NCI-H2227 (cell line): ENCODE results near the gene XPR1.
"Not testable (repeated sequence)": the region's sequence is repeated elsewhere in the genome, so short reads cannot be mapped to it uniquely, and the experiment has no call there.

Source experiments
- DNase-seq: peaks from one replicate; lab custom pipeline; 2025; ENCODE audit not compliant: unreplicated experiment; lab: John Stamatoyannopoulos, UW

Gene XPR1

DNA sequence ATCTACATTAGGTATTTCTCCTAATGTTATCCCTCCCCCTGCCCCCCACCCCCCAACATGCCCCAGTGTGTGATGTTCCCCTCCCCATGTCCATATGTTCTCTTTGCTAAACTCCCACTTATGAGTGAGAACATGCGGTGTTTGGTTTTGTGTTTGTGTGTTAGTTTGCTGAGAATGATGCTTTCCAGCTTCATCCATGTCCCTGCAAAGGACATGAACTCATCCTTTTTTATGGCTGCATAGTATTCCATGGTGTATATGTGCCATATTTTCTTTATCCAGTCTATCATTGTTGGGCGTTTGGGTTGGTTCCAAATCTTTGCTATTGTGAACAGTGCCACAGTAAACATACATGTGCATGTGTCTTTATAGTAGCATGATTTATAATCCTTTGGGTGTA lies 199.7 kb downstream of the XPR1 start:
- DNase-seq: not testable (repeated sequence)

DNA sequence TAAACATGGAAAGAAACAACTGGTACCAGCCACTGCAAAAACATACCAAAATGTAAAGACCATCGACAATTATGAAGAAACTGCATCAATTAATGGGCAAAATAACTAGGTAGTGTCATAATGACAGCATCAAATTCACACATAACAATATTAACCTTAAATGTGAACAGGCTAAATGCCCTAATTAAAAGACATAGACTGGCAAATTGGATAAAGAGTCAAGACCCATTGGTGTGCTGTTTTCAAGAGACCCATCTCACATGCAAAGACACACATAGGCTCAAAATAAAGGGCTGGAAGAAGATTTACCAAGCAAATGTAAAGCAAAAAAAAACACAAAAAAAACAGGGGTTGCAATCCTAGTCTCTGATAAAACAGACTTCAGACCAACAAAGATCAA lies 201.4 kb downstream of the XPR1 start:
- not testable (repeated sequence) for DNase-seq

DNA sequence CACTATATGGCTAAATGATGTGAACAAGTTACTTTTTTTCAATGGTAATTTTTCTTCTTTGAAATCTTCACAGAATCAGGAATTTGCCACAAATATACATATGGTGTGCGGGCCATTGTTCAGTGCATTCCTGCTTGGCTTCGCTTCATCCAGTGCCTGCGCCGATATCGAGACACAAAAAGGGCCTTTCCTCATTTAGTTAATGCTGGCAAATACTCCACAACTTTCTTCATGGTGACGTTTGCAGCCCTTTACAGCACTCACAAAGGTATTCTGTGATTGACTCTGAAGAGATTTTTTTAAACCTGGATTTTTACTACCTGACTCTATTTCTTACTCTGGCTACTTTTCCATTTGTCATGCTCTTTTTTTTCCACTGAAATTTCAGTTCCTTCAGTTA lies 204.6 kb downstream of the XPR1 start:
- no peak for DNase-seq

DNA sequence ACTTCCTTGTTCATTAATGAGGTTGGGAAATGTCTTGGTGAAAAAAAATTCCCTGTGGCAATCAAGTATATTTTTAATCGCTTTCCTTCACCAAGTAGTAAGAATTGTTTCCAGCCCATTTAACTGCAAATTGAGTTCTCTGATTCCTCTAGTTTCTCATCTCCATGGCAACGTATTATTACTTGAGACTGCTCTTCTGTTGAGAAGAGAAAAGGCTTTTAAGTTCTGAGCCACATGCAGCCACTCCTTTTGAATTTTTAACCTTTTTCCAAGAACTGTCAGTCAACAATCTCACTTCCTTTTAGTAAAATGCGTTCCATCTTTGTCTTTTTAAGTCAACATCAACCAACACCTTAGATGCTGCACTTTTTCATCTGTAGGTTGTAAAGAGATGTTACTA lies 205.2 kb downstream of the XPR1 start:
- peak; percentile 72 for DNase-seq

DNA sequence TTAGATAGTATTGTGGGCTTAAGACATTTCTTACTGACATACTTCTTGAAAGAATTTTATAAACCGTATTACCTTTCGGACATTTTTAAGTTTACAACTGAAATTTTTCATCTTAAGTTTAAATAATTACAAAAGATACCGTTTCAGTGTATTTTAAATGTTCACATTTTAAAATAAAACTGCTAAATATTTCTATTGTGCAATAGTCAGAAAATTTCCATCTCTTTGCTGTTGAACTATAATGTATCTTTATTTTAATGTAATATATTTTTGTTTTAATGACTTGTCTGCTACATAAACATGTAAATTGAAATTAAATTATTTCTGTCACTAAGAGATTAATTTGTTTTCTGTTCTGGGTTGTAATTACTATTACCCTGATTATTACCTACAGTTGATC lies 206.7 kb downstream of the XPR1 start:
- no peak for DNase-seq

DNA sequence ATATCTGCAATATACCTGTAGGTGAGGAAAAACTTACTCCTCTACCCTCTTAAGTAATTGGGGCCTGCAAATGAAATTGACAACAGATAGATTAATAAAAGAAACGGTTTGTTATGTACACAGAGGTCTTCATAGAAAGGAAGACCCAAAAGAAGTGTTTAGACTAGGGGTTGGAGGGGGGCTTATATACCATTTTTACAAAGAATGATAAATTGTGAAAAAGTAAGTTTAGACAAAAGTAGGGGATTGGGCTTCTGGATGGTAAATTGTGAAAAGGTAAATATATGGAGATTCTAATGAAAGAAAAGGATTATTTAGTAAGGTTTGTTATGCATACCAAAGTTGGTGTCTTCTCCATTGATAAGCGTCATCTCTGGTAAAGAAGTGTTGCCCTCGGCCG lies 207.7 kb downstream of the XPR1 start:
- DNase-seq: no peak

DNA sequence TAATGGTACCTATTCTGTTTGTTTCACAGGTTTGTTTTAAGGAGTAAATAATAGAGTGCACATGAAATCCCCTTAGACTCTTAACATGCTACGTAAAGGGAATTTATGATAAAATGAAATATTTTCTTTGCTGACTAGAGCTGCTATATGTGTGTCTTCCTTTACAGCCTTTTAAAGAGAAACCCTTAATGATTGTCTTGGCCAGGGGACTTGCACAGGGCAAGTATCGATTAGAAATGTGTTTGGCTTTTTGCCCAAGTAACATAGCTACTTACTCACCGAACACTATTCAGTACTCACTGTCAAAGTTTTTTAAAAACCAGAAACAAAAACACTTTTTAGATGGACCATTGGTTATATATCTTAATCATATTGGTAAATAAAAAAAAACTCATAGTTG lies 209.6 kb downstream of the XPR1 start:
- peak; percentile 47 for DNase-seq

DNA sequence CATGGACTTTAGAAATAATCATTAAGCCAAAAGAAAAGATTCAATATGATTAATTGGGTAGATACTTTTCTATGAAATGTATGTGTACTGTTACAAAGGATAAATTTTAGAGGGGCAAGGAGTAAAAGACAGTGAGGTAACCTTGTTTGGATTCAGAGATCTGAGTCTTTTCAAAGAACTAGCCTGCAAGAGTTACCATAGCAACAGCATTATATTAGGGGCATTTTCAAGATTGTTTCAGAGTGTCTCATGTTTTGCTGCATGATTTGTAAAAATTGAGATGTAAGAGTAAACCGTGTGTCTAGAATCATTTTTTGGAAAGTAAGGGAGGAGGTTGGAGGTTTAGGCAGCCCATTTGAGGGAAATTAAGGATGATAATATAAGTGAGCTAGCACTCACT lies 210.2 kb downstream of the XPR1 start:
- DNase-seq: peak; percentile 39

DNA sequence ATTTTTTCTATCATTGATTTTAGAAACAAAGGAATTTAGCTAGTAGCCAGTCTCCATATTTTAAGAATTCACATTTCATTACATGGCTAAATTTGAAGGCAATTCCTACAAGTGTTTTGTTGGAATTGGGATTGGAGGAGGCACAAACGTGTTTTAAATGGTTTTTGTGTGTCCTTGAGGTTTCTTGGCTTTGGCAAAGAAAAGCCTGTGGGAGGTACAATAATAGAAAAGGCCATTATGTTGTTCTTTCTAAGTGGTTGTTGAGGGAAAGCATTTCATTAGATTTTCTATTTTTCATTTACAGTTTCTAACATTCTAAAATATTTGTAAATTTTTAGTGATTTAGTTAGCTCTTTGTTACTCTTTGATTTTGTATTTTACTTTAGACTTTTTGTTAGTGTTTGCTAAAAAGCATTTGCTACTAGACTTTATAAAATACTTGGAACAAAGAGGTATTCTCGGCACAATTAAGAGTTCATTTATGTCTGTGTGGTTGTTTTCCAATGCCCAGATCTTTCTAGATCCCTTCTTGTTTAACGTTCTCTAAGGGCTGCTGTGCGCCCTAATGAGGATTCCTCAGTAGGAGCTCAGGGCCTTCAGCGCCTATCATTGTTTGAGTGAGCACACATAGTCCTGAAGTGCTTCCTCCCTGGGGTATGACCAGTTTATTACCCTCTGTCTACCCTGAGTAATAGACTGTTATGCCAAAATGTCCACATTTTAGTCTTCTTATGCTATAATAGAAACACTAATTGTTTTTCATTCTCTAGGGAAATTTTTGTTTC lies 210.9 kb downstream of the XPR1 start:
- DNase-seq: peak; percentile 45

DNA sequence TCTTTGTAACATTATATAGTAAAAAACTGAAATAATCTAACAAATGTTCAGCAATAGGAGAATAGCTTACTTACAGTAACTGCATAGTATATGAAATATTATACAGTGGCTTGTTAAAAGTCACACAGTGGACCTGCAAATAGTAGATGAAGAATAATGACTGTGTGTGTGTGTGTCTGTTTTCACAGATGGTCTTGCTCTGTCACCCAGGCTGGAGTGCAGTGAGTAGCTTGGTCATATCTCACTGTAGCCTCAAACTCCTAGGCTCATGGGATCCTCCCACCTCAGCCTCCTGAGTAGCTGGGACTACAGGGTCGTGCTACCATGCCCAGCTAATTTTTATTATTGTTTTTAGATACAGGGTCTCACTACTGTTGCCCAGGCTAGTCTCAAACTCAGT lies 213.5 kb downstream of the XPR1 start:
- DNase-seq: no peak

DNA sequence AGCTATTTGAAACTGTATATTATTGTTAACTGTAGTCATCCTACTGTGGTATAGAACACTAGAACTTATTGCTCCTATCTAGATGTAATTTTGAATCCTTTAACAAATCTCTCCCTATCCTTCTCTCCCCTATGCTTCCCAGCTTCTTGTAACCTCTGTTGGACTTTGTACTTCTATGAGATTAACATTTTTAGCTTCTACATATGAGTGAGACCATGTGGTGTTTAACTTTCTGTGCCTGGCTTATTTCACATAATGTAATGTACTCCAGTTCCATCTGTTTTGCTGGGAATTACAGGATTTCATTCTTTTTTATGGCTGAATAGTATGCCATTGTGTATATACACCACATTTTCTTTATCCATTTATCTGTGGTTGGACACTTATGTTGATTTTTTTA lies 216.4 kb downstream of the XPR1 start:
- DNase-seq: no peak

DNA sequence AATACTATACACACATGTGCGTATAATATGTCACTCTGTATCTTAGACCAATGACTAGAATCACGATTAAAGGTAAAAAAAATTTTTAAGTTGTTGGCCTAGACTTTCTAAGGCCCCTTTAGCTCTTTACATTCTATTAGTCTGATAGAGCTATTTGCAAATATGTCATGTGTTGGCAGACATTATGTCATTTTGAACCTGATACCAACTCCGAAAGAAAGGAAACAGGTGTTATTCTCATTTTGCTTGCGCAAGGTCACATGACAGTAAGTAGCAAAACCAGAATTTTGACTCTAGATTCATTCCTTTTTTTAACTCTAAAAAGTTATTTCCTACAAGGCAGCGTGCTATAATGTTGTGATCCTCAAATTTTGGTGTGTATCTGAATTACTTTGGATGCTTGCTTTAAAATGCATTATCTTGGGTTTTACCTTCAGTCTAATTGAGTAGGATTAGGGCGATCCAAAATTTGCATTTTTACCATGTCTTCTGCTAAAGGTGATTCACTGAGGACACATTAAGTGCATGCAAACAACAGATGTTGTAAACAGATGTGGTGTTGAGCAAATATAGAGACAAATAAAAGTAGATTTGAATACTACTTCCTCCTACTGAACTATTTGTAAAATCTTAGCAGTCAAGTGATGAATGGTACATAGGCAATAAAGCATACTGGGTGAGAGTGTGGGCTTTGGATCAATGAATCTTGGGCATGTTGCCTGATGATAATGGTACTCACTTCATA lies 217.4 kb downstream of the XPR1 start:
- DNase-seq: no peak

DNA sequence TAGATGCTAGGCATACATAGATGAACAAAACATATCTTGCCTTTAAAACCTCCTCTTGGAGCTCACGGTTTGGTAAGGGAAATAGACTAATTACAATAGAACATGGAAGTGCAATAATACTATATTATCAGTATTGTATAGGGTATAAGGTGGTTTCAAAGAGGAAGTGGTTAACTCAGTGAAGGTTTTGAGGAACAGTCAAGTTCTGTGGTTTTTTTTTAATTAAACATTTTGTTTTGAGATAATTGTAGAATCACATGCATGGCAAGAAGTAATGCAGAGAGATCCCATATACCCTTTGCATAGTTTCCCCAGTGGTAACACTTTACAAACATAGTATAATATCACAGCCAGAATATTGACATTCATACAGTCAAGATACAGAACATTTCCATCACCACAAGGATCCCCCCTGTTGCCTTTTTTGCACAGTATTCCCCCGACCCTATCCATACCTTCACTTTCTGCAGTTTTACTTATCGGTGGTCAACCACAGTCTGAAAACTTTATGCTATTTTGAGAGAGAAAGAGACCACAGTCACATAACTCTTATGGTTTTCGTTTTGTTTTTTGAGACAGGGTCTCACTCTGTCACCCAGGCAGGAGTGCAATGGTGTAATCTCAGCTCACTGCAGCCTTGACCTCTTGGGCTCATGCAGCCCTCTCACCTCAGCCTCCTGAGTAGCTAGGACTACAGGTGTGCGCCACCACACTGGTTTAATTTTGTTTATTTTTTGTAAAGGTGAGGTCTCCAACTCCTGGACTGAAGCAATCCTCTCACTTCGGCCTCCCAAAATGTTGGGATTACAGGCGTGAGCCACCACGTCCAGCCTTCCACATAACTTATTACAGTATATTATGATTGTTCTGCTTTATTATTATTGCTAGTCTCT lies 220.4 kb downstream of the XPR1 start:
- DNase-seq: no peak

DNA sequence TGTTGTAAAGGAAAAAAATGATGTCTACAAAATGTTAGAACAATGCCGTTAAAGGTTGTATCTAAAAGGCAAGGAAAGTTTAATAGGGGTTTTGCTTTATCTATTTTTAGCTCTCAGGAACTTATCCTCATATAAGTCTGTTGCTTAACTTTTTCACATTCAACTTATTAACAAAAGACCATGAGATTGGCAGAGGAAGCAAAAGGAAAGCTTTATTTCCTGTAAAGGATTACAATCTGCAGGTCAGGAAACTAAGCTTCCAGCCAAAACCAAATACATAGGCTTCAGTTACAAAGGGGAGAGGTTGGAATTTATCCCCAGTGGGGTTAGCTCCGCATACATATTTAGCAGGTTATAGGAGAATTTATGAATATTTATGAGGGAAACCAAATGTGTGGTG lies 222.2 kb downstream of the XPR1 start:
- DNase-seq: no peak

DNA sequence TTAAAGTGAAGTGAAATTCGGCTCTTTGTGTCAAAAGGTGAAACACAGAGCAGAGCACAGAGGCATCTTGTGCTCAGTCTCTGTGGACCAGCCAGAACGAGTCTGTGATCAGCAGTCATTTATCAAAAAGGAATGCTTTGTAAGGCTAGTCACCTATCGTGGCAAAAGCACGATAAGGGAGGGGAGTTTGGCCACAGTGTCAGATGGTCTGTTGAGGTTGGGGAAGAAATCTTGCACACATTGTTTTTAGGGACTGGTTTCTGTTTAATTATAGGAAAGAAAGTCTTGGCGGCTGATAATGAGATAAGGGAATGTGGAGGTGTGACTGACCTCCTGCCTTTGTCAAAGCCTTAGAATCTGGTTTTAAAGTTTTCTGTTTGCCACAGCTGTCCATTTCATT lies 222.6 kb downstream of the XPR1 start:
- DNase-seq: no peak

DNA sequence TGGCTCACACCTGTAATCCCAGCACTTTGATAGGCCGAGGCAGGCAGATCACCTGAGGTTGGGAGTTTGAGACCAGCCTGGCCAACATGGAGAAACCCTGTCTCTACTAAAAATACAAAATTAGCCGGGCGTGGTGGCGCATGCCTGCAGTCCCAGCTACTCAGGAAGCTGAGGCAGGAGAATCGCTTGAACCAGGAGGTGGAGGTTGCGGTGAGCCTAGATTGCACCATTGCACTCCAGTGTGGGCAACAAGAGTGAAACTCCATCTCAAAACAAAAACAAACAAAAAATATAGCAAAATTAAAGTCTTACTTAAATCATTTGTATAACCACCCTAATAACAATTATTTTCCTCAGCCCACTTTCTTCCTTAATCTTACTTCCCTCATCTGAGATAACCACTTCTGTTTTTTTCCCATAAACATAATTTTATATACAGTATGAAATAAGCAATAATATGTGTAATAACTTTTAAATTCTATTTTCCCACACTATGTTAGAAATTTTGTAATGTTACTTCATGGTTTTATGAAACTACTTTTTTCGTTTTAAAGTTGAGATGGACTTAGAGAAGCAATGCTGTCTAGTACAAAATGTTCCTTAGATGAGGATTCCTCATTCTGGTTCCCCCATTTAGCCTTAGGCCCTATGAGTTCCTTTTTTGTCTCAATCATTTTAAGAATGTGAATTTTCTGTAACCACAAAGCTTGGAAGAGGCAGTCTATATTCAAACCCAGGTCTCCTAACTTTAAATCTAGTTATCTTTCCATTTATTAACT lies 226.3 kb downstream of the XPR1 start:
- not testable (repeated sequence) for DNase-seq

DNA sequence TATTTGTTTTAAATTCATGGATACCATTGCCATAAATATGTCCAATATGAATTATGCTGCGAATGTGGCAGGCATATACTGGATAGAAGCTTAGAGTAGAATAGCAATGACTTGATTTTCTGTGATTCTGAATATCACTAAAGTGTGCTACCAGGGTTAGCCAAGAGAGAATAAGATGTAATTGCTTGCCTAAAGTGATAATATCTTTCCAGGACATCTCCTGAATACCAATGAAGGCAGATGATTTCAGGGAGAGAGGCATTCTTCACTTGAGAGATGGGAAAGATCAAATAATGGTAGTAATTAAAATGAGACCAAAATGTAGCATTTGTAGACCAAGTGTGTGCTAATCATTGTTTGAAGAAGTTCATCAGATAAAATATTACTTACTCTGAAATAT lies 227.5 kb downstream of the XPR1 start:
- no peak for DNase-seq

DNA sequence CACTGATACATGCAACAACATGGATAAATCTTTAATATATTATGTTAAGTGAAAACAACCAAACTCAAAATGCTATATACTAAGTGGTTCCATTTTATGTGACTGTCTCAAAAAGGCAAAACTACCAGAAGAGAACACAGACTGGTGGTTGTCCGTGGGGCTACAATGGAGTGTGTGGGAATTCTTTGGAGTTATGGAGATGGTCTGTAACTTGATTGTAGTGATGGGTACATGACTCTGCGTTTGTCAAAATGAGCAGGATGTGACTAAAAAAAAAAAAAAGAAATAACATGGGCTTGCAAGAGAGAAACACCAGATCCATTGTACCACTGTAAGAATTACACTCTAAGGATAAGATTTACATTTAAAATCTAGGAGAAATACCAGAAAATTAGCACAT lies 228.7 kb downstream of the XPR1 start:
- no peak for DNase-seq

DNA sequence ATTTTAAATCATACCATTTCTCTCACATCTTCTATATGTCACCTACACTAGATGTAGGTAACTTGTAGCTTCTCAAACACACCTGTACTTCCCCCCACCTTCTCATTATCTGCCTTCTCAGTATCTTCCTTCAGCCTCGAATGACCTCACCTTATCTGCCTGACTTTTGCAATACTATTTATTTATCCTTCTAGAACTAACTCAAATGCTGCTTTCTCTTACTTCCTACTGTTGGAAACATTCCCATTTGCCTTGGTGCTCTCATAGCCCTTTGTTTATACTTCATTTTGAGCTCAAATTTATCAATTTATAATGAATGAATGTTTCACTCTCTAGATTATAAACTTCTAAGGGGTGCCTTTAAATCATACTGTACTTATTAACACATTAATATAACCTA lies 230.5 kb downstream of the XPR1 start:
- no peak for DNase-seq

DNA sequence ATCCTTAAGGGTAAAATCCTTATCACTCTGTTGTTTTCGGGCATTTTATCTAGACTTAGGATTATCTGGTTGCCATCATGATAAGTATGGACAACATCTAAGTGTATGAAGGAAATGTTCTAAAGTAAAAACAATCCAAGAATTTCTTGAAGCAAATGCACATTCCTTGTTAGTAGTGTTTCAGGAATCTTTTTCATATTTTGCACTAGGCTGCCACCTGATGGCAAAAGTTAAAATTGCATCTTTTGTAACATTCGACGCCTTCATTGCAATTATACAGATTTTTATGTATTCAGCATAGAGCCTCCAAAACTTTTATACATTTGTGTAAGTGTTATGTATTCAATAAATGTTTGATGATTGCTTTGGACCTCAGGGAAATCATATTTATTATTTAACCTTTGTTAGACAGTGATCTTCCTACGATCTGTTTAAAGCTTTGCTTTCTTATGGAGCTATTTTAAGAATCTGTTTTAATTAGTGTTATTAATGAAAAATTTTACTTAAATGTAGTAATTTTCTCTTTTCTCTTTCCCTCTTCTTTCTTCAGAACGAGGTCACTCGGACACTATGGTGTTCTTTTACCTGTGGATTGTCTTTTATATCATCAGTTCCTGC lies 231.4 kb downstream of the XPR1 start:
- DNase-seq: peak; percentile 74
